ENCODE measurements around the gene SLC24A3. TPM values are rescaled to one million over a fixed set of nuclear protein-coding genes. Genes with fewer than 3 reads are reported as not detected.
A peak's percentile ranks its signal among the peaks of the same experiment; 100 is the strongest.

Gene SLC24A3
- total RNA-seq, 1 experiment from 2014 or later, result 46.0 TPM

DNA sequence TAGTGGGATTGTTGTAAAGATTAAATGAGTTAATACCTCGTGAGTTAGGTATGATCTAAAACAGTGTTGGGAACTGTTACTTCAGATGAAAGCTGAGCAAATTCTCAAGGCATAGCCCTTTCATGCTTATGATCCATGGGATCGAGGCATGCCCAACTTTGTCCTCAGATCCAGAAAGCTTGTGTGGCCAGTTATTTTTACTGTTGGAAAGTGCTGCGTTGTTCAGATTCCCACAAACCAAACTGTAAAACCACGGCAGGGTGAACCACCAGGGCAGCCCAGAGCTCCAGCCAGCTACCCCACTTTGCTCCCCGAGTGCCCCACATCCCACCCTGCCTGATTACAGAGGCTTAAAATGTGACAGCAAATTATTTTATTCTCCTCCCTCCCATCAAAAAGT is 406.3 kb downstream of the SLC24A3 start:
- no peak for DNase-seq (ENCODE audit: low spot score)
- ChIA-PET CTCF (no interaction called here), POLR2A (ENCODE audit: low non-redundant PET) (no interaction called here)
- BruUV-seq (replicated peaks), result no TSS peak
- intact Hi-C loops (cut with micrococcal nuclease; ENCODE audit: unreplicated experiment), result no loop called here
- H3K36me3 ChIP-seq (ENCODE audit: insufficient read depth, low read length, poor library complexity, severe bottlenecking), result peaks cover 8% of the 10 kb centered on the region
- TF ChIP-seq EZH2 (IDR thresholded peaks at IDR 0.05; ENCODE audit: borderline replicate concordance, low read depth, low read length, poor library complexity, severe bottlenecking), result no peak
- TF ChIP-seq, protein P1, sequence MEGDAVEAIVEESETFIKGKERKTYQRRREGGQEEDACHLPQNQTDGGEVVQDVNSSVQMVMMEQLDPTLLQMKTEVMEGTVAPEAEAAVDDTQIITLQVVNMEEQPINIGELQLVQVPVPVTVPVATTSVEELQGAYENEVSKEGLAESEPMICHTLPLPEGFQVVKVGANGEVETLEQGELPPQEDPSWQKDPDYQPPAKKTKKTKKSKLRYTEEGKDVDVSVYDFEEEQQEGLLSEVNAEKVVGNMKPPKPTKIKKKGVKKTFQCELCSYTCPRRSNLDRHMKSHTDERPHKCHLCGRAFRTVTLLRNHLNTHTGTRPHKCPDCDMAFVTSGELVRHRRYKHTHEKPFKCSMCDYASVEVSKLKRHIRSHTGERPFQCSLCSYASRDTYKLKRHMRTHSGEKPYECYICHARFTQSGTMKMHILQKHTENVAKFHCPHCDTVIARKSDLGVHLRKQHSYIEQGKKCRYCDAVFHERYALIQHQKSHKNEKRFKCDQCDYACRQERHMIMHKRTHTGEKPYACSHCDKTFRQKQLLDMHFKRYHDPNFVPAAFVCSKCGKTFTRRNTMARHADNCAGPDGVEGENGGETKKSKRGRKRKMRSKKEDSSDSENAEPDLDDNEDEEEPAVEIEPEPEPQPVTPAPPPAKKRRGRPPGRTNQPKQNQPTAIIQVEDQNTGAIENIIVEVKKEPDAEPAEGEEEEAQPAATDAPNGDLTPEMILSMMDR (conservative IDR thresholded peaks at IDR 0.05; ENCODE audit: low read depth, low read length), result no peak
- H3K27me3 ChIP-seq (replicated peaks; ENCODE audit: insufficient read depth, low read depth, low read length, poor library complexity), result no peaks in the 10 kb centered on the region
- peaks cover under 1% of the 10 kb centered on the region for H3K9me3 ChIP-seq (ENCODE audit: low read depth, low read length, poor library complexity, severe bottlenecking)
- H3K4me3 ChIP-seq (ENCODE audit: low read depth, low read length, poor library complexity, severe bottlenecking), result no peak overlapping the region
- H3K27ac ChIP-seq (ENCODE audit: low read depth, low read length, poor library complexity, severe bottlenecking), result no peak overlapping the region
- H3K4me1 ChIP-seq (ENCODE audit: insufficient read depth, low read length, poor library complexity, severe bottlenecking), result peaks cover 30% of the 10 kb centered on the region

DNA sequence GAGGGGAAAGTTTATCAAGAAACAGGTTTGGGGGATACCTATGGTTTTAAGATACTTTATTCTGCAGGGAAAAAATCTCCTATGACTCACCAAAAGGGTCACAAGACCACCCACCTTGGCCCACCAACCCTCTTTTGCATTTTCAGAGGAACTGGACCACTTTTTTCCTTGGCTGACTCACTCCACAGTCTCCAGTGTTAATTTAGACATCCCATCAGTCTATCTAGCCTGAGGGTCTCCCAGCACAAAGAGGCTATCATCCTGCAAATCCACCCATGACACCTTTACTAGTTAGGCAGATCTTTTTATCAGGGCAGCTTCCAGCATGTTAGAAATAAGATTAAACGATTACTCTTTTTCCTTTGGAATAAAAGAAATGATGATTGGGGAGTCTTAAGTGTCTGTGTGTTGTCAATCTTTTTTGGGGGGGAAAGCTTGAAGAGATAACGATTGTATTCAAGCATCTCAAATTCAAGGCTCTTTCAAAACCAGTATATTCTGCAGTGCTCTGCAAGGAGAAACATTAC is 407.5 kb downstream of the SLC24A3 start:
- Histone ChIP-seq H3K4me1 (ENCODE audit: insufficient read depth, low read length, poor library complexity, severe bottlenecking) (peaks cover 30% of the 10 kb centered on the region), H3K27ac (ENCODE audit: low read depth, low read length, poor library complexity, severe bottlenecking) (no peak overlapping the region), H3K9me3 (ENCODE audit: low read depth, low read length, poor library complexity, severe bottlenecking) (peaks cover 6% of the 10 kb centered on the region), H3K36me3 (ENCODE audit: insufficient read depth, low read length, poor library complexity, severe bottlenecking) (peaks cover 16% of the 10 kb centered on the region), H3K27me3 (replicated peaks; ENCODE audit: insufficient read depth, low read depth, low read length, poor library complexity) (no peaks in the 10 kb centered on the region), H3K4me3 (ENCODE audit: low read depth, low read length, poor library complexity, severe bottlenecking) (no peak overlapping the region)
- BruUV-seq (replicated peaks), result no TSS peak
- POLR2A ChIA-PET (ENCODE audit: low non-redundant PET), result no interaction called here
- TF ChIP-seq EZH2 (IDR thresholded peaks at IDR 0.05; ENCODE audit: borderline replicate concordance, low read depth, low read length, poor library complexity, severe bottlenecking), result no peak
- TF ChIP-seq, protein P1 (conservative IDR thresholded peaks at IDR 0.05; ENCODE audit: low read depth, low read length), result no peak
- CTCF ChIA-PET, result no interaction called here
- no peak for DNase-seq (ENCODE audit: low spot score)
- intact Hi-C loops (cut with micrococcal nuclease; ENCODE audit: unreplicated experiment), result no loop called here

DNA sequence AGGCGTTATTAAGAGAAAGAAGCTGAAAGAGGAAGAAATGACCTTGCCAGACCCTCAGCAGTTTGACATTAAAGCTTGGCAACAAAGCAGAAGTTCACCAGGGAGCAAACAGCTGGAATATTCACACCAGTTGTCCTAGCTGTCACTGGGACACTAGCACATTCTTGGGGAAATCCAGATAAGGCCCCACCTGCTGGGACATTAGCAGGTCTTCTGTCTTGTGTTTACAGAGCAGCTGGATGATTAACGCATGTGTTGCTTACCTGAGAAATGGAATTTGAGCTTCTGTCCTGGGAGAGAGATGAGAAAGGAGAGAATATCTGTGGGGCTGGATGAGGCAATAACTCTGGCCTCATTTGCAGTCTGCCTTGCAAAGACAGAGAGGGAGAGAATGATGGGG is 408.0 kb downstream of the SLC24A3 start:
- Histone ChIP-seq H3K36me3 (ENCODE audit: insufficient read depth, low read length, poor library complexity, severe bottlenecking) (peaks cover 16% of the 10 kb centered on the region), H3K27ac (ENCODE audit: low read depth, low read length, poor library complexity, severe bottlenecking) (peak overlapping the region; percentile 40), H3K4me1 (ENCODE audit: insufficient read depth, low read length, poor library complexity, severe bottlenecking) (peaks cover 30% of the 10 kb centered on the region), H3K9me3 (ENCODE audit: low read depth, low read length, poor library complexity, severe bottlenecking) (peaks cover 6% of the 10 kb centered on the region), H3K27me3 (replicated peaks; ENCODE audit: insufficient read depth, low read depth, low read length, poor library complexity) (no peaks in the 10 kb centered on the region), H3K4me3 (ENCODE audit: low read depth, low read length, poor library complexity, severe bottlenecking) (no peak overlapping the region)
- intact Hi-C loops (cut with micrococcal nuclease; ENCODE audit: unreplicated experiment), result no loop called here
- no TSS peak for BruUV-seq (replicated peaks)
- no peak for TF ChIP-seq EZH2 (IDR thresholded peaks at IDR 0.05; ENCODE audit: borderline replicate concordance, low read depth, low read length, poor library complexity, severe bottlenecking)
- TF ChIP-seq, protein P1 (conservative IDR thresholded peaks at IDR 0.05; ENCODE audit: low read depth, low read length), result no peak
- POLR2A ChIA-PET (ENCODE audit: low non-redundant PET), result interaction anchor here (0.5 kb wide), 1 partner anchor 8 kb away, joined by 3 read pairs; no protein-coding TSS in a partner anchor
- peak; percentile 33 for DNase-seq (ENCODE audit: low spot score)
- CTCF ChIA-PET, result no interaction called here
